ENCODE data around the gene NAA10.
A peak's percentile ranks its signal among the peaks of the same experiment; 100 is the strongest.
"Not testable (repeated sequence)": the region's sequence is repeated elsewhere in the genome, so short reads cannot be mapped to it uniquely, and the experiment has no call there.

Gene NAA10

GRCh38 chrX:153934762-153935325 lies at the start of gene NAA10:
Gene NAA10, minus strand, starts transcription at chrX:153935037. Its CDS starts 133 bp downstream, at chrX:153934904.
- DNase-seq (ENCODE audit: insufficient read length, low spot score) (peak; percentile 67), FAIRE-seq (no peak)

GRCh38 chrX:153983321-153983801 lies 48.5 kb upstream of the NAA10 start:
- DNase-seq (ENCODE audit: insufficient read length, low spot score) (no peak), FAIRE-seq (no peak)

- DNase-seq (ENCODE audit: insufficient read length, low spot score) (no peak), FAIRE-seq (no peak)
Measured at GRCh38 chrX:153981771-153982533, 47.1 kb upstream of the NAA10 start.

GRCh38 chrX:153981231-153981630 lies 46.4 kb upstream of the NAA10 start:
- FAIRE-seq, result no peak
- no peak for DNase-seq (ENCODE audit: insufficient read length, low spot score)

GRCh38 chrX:153980394-153980793 lies 45.6 kb upstream of the NAA10 start:
- not testable (repeated sequence) for FAIRE-seq; DNase-seq (ENCODE audit: insufficient read length, low spot score)

GRCh38 chrX:153974726-153975286 lies 40.0 kb upstream of the NAA10 start:
- FAIRE-seq (no peak), DNase-seq (ENCODE audit: insufficient read length, low spot score) (no peak)

DNA sequence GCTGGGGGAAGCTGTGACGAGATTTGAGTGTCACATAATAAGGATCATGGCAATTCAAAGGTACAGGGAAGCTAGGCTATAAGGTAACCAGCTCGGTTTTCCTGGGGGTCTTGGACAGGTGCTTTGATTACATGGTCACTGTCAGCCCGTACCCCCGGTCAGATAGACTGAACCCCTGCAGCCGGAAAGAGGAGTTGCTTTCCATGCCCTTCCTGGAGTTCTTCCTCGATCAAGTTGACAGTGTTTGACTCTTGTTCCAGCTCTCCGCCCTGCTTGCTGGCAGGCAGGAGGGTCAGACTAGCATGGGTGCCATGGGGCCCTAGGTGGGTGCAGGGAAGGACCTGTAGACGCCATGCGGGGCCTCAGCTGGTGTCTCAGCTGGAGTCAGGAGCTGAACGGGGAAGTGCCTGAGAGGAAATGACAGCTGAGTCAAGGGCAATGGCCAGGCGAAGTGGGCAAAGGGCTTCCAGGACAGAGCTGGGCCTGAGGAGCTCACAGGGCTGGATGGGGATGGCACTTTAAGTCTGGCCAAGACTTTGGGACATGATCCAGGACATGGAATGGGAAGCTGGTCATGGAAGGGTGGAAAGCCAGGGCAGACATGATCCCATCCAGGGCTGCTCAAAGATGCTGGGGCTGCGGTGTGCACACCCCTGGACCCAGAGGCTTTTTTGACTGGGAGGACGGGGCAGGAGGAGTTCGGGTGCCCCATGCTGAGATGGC lies 39.3 kb upstream of the NAA10 start:
- DNase-seq (ENCODE audit: insufficient read length, low spot score), result no peak
- FAIRE-seq, result no peak

- DNase-seq (ENCODE audit: insufficient read length, low spot score), result no peak
Measured at GRCh38 chrX:153973127-153974002, 38.5 kb upstream of the NAA10 start.

DNA sequence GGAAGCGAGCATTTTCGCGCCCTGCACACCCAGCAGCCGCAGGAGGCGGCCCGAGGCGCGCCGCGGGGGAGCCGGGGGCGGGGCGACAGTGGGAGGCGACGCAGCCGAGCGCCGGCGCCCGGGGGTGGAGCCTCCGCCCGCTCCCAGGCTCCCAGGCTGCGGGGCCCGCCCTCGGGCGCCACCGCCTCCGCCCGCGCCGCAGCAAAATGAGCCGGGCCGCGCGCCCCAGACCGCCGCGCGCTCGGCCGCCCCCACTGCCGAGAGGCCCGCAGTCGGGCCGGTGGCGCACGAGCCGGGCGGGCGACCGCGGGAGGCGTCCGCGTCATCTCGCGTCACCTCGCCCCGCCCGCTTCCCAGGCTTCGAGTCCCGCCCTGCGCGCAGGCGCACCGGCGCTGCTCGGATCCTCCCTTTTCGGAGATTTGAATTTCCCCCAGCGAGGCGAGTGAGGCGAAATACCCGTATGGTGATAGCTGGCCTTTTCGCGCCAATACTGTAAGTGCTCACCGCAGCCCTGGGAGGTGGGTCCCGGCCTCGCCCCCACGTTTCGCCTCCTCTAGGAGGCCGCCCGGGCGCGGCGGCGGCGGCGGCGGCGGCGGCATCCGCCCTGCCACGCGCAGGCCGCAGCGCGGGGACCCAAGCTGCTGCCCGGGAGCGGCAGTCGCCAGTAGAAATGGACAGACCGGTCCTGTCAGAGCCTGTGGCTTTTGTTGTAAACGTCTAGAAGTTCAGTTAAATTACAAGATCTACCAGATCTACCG lies 37.7 kb upstream of the NAA10 start, which contains the start of gene TMEM187:
Gene TMEM187, plus strand, starts transcription at position 387 of the 759 bp plus-strand sequence. CDS start 9,309 bp downstream, outside the sequence.
- peak; percentile 73 for DNase-seq (ENCODE audit: insufficient read length, low spot score)
- no peak for FAIRE-seq

More at GRCh38 chrX:153973127-153974002, 38.5 kb upstream of the NAA10 start:
- FAIRE-seq, result no peak

GRCh38 chrX:153971450-153972367 lies 36.9 kb upstream of the NAA10 start, which contains the start of gene HCFC1:
Gene HCFC1, minus strand, starts transcription at chrX:153971818. Its CDS starts 978 bp downstream, at chrX:153970840.
- no peak for FAIRE-seq
- peak; percentile 59 for DNase-seq (ENCODE audit: insufficient read length, low spot score)

DNA sequence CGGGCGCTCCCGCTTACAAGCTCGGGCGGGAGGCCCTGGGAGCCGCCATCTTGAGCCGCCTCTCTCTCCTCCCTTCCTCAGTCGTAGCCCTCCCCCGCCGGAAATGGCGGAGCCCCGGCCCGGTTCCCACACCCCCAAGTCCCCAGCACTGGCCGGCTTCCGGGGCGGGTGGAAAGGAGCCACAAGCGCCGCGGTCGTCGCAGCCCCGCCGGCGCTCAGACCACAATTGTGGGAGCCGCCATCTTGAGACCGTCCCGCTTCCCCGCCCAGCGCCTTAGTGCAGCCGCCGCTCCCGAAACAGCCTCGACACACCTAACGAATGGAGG lies 36.2 kb upstream of the NAA10 start:
- DNase-seq (ENCODE audit: insufficient read length, low spot score) (peak; percentile 64), FAIRE-seq (no peak)

GRCh38 chrX:153970357-153971123 lies 35.7 kb upstream of the NAA10 start:
- DNase-seq (ENCODE audit: insufficient read length, low spot score) (peak; percentile 10), FAIRE-seq (no peak)

DNA sequence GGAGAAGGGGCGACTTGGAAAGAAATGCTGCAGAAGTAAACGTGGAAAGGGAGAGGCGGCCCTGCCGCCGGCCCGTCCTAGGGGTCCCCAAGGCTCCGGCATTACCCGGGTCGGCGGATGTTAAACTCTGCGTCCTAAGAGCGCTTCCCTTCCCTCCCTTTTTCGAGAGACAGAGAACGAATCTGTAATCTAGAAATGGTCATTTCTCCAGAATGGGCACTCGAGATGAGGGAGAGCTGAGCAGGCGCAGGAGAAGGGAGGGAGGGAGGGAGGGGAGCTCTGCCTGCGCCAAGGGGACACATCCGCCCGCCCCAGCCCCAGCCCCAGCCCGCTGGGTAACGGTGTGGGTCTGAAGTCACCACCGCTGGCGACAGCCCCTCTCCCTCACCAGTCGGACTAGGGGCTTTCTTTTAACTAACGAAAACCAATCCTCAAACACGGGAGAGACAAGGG lies 35.1 kb upstream of the NAA10 start:
- no peak for FAIRE-seq
- no peak for DNase-seq (ENCODE audit: insufficient read length, low spot score)

- no peak for FAIRE-seq
- no peak for DNase-seq (ENCODE audit: insufficient read length, low spot score)
Measured at GRCh38 chrX:153969125-153969903, 34.5 kb upstream of the NAA10 start.

DNA sequence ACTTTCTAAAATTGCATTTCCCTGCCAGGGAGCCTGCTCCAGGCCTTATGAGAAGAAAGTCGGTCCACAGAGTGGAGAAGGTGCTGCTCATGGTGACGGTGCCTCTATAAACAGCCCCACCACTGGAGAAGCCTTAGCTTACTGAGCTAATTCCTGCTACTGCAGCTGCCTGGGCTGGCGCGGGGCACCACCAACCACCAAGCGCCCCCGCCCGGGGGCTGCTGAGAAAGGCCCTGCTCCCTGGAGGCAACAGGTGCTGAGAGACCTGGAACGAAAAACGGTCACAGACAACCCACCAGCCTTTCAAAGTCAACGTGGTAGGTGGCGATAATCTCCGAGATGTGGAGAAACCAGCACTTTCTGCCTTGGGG lies 33.9 kb upstream of the NAA10 start:
- DNase-seq (ENCODE audit: insufficient read length, low spot score), result no peak

DNA sequence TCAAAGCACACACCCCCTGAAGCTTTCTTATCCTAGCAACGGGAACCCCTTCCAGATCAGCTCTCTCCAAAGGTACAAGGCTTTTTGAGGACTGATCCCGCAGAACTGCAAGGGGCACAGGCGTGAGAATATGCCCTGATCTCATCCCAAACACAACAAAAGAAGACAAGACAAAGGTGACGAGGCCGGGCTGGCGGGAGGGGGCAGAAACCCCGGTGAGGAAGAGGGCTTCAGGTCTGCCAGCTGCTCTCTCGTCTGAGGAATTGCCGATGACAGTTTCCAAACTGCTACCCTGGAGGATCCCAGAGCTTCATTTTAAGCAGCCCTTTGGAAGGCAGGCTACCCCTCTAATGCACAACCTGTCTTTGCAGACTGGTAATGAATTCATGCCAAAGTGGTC lies 33.4 kb upstream of the NAA10 start:
- DNase-seq (ENCODE audit: insufficient read length, low spot score) (no peak), FAIRE-seq (no peak)

More for the DNA sequence above, 33.9 kb upstream of the NAA10 start:
- FAIRE-seq, result no peak

Data from HTR-8/SVneo (cell line).